GM12878 (cell line): ENCODE results near the gene ARID3B. TPM values are rescaled to one million over a fixed set of nuclear protein-coding genes. Genes with fewer than 3 reads are reported as not detected.

Experiments used
- CBX3 ChIP-seq: fragments of 200-600 bp; sonication (generic); IDR thresholded peaks from 2 replicates; pipeline ENCODE4 v1.6.1; 2016; ENCODE audit warnings: low read depth, borderline replicate concordance
- EED ChIP-seq: sonication (generic); IDR thresholded peaks from 2 replicates; pipeline ENCODE4 v1.6.1; 2016; ENCODE audit warnings: antibody characterized with exemption, low read depth
- EGR1 ChIP-seq, 2 experiments: IDR thresholded peaks; 1 replicate in 1 of 2; 2 replicates in 1 of 2; pipeline ENCODE4 v1.6.1; 2011 to 2012; ENCODE audit warnings: low read depth in 2 of 2, low read length in 2 of 2, borderline replicate concordance in 1 of 2, mild to moderate bottlenecking in 1 of 2, moderate library complexity in 1 of 2
- HDAC2 ChIP-seq: fragments of 200-600 bp; sonication (generic); IDR thresholded peaks from 2 replicates; pipeline ENCODE4 v1.6.1; 2017
- KLF5 ChIP-seq: fragments of 450-650 bp; IDR thresholded peaks from 2 replicates; pipeline ENCODE4 v1.6.1; 2014; ENCODE audit warnings: mild to moderate bottlenecking; ENCODE audit not compliant: partially characterized antibody
- NR2C1 ChIP-seq: fragments of 450-650 bp; IDR thresholded peaks from 2 replicates; pipeline ENCODE4 v1.6.1; 2017; ENCODE audit warnings: antibody characterized with exemption, mild to moderate bottlenecking, moderate library complexity
- PAX5 ChIP-seq: IDR thresholded peaks from 2 replicates; pipeline ENCODE4 v1.6.1; 2011; ENCODE audit warnings: low read depth, low read length, borderline replicate concordance
- PAX8 ChIP-seq: fragments of 450-650 bp; IDR thresholded peaks from 2 replicates; pipeline ENCODE4 v1.6.1; 2017; ENCODE audit warnings: mild to moderate bottlenecking, moderate library complexity
- POLR2A ChIP-seq: IDR thresholded peaks from 2 replicates; pipeline ENCODE4 v1.6.1; 2011; ENCODE audit warnings: low read depth, mild to moderate bottlenecking, low read length
- POLR2AphosphoS2 ChIP-seq: IDR thresholded peaks from 2 replicates; pipeline ENCODE4 v1.6.1; 2011; ENCODE audit warnings: low read depth, mild to moderate bottlenecking, low read length, improper control_type of control experiment, moderate library complexity
- RAD51 ChIP-seq: fragments of 450-650 bp; IDR thresholded peaks from 2 replicates; pipeline ENCODE4 v1.6.1; 2016; ENCODE audit warnings: moderate library complexity, mild to moderate bottlenecking, inconsistent platforms
- SIN3A ChIP-seq: IDR thresholded peaks from 2 replicates; pipeline ENCODE4 v1.6.1; 2012; ENCODE audit warnings: low read depth, low read length, improper control_type of control experiment
- polyA plus RNA-seq, 11 experiments: library from polyadenylated mRNA; depleted of rRNA in 4 of 11; unstranded in 6 of 11; stranded (reverse) in 5 of 11; fragments of >200 nt; fragmentation: Nextera tagmentation in 4 of 11; fragmentation: Illumina TruSeq in 1 of 11; extraction: Ambion mirVana in 4 of 11; extraction: Trizol in 1 of 11; gene quantifications; 1 replicate in 1 of 11; 2 replicates in 10 of 11; pipeline versions ENCODE4 v1.2.1 to v1.2.3, GENCODE V29; 2011 to 2016; ENCODE audit warnings: inconsistent platforms in 2 of 11, missing spikeins in 2 of 11, low read depth in 1 of 11
- total RNA-seq, 4 experiments: library from RNA; depleted of rRNA in 3 of 4; stranded (reverse); fragments of >200 nt in 3 of 4; fragmentation: Illumina TruSeq in 1 of 4; extraction: Trizol in 1 of 4; gene quantifications; 2 replicates each; pipeline versions ENCODE4 v1.2.1 to v1.2.3, GENCODE V29; 2013 to 2021
- TF ChIP-seq, protein P1 (sequence below): fragments of 450-650 bp; formaldehyde crosslinking; IDR thresholded peaks from 2 replicates; pipeline ENCODE4 v1.5.0; 2022; ENCODE audit warnings: mild to moderate bottlenecking, missing genetic modification characterization
- TF ChIP-seq, protein P2 (sequence below): fragments of 450-650 bp; IDR thresholded peaks from 2 replicates; pipeline ENCODE4 v1.6.1; 2018; ENCODE audit warnings: mild to moderate bottlenecking, low read depth, moderate library complexity; ENCODE audit not compliant: partially characterized antibody
- TF ChIP-seq, protein P3 (sequence below): fragments of 450-650 bp; IDR thresholded peaks from 2 replicates; pipeline ENCODE4 v1.6.1; 2017; ENCODE audit warnings: antibody characterized with exemption, mild to moderate bottlenecking, moderate library complexity
- TF ChIP-seq, protein P4 (sequence below): fragments of 450-650 bp; IDR thresholded peaks from 2 replicates; pipeline ENCODE4 v1.6.1; 2017; ENCODE audit warnings: mild to moderate bottlenecking, moderate library complexity

The ARID3B gene
- total and polyA plus RNA-seq, 10 of the 15 experiments (the other 5 are each of a cell fraction or from before 2014, with no cell fraction given): 1.1 to 33.4 (median 24.0) TPM

DNA sequence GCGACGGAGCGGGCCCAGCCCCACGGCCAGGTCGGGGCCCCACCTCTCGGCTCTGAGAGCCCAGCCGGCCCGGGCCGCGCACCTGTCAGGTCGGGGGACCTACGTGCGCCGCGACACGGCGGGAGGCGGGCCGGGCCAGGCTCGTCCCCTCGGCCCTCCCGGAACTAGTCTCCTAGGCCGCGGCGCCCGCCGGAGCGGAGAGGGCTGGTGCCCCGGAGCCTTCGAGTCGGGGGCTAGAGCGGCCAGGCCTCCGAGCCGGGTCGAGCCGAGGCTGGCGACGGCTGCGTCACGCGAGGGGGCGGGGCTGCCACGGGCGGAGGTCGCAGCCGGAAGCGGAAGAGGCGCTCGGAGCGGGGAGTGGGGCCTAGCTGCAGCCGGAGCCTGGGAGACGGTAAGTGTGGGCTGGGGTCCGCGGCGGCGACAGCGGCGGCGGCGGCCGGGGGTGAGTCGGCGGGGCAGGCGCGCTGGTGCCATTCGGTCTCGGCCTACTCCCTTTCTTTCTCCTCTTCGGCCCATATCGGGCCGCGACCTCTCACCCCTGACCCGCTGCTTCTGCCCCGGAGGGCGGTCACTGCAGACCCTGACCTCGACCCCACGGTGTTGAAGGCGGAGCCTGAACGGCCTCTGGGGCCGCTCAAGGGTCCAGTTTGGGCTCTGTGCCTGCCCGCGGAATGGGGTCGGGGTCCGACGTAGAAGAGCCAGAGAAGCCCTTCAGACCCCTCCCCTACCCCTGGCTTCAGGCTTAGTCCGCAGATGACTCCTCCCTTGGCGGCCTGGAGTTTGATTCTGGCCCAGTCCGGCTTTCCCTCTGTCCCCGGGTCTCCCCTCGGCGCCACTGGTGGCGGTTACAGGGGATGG, 74.7 kb downstream of the ARID3B start, which contains the start of gene CLK3 (continued):
- peak; percentile 90; the same call in 1 of the 2 replicates for TF ChIP-seq SIN3A
- TF ChIP-seq, protein P1, sequence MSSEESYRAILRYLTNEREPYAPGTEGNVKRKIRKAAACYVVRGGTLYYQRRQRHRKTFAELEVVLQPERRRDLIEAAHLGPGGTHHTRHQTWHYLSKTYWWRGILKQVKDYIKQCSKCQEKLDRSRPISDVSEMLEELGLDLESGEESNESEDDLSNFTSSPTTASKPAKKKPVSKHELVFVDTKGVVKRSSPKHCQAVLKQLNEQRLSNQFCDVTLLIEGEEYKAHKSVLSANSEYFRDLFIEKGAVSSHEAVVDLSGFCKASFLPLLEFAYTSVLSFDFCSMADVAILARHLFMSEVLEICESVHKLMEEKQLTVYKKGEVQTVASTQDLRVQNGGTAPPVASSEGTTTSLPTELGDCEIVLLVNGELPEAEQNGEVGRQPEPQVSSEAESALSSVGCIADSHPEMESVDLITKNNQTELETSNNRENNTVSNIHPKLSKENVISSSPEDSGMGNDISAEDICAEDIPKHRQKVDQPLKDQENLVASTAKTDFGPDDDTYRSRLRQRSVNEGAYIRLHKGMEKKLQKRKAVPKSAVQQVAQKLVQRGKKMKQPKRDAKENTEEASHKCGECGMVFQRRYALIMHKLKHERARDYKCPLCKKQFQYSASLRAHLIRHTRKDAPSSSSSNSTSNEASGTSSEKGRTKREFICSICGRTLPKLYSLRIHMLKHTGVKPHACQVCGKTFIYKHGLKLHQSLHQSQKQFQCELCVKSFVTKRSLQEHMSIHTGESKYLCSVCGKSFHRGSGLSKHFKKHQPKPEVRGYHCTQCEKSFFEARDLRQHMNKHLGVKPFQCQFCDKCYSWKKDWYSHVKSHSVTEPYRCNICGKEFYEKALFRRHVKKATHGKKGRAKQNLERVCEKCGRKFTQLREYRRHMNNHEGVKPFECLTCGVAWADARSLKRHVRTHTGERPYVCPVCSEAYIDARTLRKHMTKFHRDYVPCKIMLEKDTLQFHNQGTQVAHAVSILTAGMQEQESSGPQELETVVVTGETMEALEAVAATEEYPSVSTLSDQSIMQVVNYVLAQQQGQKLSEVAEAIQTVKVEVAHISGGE: peak; percentile 88
- peak; percentile 94 for TF ChIP-seq NR2C1
- TF ChIP-seq KLF5: no peak
- TF ChIP-seq HDAC2: no peak
- TF ChIP-seq EGR1 (IDR thresholded peaks at IDR 0.05; ENCODE audit: borderline replicate concordance in 1 of 2, low read depth in 2 of 2, low read length in 2 of 2): peak; percentile 4 to 73; a peak in 2 of 3 replicates
- no peak for TF ChIP-seq CBX3
- TF ChIP-seq PAX8: no peak
- TF ChIP-seq, protein P2, sequence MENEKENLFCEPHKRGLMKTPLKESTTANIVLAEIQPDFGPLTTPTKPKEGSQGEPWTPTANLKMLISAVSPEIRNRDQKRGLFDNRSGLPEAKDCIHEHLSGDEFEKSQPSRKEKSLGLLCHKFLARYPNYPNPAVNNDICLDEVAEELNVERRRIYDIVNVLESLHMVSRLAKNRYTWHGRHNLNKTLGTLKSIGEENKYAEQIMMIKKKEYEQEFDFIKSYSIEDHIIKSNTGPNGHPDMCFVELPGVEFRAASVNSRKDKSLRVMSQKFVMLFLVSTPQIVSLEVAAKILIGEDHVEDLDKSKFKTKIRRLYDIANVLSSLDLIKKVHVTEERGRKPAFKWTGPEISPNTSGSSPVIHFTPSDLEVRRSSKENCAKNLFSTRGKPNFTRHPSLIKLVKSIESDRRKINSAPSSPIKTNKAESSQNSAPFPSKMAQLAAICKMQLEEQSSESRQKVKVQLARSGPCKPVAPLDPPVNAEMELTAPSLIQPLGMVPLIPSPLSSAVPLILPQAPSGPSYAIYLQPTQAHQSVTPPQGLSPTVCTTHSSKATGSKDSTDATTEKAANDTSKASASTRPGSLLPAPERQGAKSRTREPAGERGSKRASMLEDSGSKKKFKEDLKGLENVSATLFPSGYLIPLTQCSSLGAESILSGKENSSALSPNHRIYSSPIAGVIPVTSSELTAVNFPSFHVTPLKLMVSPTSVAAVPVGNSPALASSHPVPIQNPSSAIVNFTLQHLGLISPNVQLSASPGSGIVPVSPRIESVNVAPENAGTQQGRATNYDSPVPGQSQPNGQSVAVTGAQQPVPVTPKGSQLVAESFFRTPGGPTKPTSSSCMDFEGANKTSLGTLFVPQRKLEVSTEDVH: no peak
- TF ChIP-seq, protein P3, sequence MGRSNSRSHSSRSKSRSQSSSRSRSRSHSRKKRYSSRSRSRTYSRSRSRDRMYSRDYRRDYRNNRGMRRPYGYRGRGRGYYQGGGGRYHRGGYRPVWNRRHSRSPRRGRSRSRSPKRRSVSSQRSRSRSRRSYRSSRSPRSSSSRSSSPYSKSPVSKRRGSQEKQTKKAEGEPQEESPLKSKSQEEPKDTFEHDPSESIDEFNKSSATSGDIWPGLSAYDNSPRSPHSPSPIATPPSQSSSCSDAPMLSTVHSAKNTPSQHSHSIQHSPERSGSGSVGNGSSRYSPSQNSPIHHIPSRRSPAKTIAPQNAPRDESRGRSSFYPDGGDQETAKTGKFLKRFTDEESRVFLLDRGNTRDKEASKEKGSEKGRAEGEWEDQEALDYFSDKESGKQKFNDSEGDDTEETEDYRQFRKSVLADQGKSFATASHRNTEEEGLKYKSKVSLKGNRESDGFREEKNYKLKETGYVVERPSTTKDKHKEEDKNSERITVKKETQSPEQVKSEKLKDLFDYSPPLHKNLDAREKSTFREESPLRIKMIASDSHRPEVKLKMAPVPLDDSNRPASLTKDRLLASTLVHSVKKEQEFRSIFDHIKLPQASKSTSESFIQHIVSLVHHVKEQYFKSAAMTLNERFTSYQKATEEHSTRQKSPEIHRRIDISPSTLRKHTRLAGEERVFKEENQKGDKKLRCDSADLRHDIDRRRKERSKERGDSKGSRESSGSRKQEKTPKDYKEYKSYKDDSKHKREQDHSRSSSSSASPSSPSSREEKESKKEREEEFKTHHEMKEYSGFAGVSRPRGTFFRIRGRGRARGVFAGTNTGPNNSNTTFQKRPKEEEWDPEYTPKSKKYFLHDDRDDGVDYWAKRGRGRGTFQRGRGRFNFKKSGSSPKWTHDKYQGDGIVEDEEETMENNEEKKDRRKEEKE: no peak
- 0 out of 2 replicates have a peak, but pooled peaks have one; percentile 26 for TF ChIP-seq PAX5
- TF ChIP-seq POLR2AphosphoS2: peak; percentile 77
- peak; percentile 75 for TF ChIP-seq POLR2A
- TF ChIP-seq RAD51: no peak
- TF ChIP-seq EED: no peak
- TF ChIP-seq, protein P4, sequence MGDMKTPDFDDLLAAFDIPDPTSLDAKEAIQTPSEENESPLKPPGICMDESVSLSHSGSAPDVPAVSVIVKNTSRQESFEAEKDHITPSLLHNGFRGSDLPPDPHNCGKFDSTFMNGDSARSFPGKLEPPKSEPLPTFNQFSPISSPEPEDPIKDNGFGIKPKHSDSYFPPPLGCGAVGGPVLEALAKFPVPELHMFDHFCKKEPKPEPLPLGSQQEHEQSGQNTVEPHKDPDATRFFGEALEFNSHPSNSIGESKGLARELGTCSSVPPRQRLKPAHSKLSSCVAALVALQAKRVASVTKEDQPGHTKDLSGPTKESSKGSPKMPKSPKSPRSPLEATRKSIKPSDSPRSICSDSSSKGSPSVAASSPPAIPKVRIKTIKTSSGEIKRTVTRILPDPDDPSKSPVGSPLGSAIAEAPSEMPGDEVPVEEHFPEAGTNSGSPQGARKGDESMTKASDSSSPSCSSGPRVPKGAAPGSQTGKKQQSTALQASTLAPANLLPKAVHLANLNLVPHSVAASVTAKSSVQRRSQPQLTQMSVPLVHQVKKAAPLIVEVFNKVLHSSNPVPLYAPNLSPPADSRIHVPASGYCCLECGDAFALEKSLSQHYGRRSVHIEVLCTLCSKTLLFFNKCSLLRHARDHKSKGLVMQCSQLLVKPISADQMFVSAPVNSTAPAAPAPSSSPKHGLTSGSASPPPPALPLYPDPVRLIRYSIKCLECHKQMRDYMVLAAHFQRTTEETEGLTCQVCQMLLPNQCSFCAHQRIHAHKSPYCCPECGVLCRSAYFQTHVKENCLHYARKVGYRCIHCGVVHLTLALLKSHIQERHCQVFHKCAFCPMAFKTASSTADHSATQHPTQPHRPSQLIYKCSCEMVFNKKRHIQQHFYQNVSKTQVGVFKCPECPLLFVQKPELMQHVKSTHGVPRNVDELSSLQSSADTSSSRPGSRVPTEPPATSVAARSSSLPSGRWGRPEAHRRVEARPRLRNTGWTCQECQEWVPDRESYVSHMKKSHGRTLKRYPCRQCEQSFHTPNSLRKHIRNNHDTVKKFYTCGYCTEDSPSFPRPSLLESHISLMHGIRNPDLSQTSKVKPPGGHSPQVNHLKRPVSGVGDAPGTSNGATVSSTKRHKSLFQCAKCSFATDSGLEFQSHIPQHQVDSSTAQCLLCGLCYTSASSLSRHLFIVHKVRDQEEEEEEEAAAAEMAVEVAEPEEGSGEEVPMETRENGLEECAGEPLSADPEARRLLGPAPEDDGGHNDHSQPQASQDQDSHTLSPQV: peak; percentile 61; the same call in 1 of the 2 replicates
